Measurements from ENCODE around the gene DAG1. TPM values are rescaled to one million over a fixed set of nuclear protein-coding genes. Genes with fewer than 3 reads are reported as not detected.
A peak's percentile ranks its signal among the peaks of the same experiment; 100 is the strongest.

The DAG1 gene
- total and polyA plus RNA-seq, 5 donors from 2014 or later, result 3.2 to 15.7 (median 4.3) TPM

DNA sequence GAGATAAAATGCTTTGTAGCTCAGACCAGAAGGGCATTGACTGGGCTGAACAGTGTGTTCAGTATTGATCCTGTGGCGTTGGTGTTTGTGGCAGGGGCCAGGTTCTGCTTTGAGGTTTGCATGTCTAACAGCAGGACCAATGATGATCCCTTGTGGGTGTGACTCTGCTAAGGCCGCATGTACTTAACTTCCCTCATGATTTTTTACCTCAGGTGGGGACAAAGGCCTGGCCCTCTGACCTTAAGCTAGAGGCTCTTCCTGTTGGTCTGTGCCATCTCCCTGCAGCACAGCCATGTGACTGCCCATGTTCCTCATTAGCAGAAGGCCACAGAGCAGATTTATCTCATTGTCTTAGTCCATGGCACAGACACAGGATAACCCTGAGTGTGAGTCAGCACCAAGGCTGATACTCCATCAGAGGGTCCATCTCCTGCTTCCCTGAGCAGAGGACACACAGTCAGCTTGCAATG is 49.9 kb downstream of the DAG1 start:
- Mint-ChIP-seq H3K4me3 (no peak overlapping the region), H3K9me3 (no peaks in the 10 kb centered on the region), H3K4me1 (peaks cover 9 to 23% (median 16%) of the 10 kb centered on the region in 4 donors), H3K27ac (peak overlapping the region in 2 of 3 donors; percentile 6 to 39), H3K27me3 (no peaks in the 10 kb centered on the region), H3K36me3 (peaks cover 24% of the 10 kb centered on the region)
- Histone ChIP-seq H3K9me3 (ENCODE audit: control insufficient read depth in 2 of 2, low read length in 2 of 2) (no peaks in the 10 kb centered on the region), H3K27me3 (ENCODE audit: control insufficient read depth, insufficient read depth, low read length) (no peaks in the 10 kb centered on the region), H3K27ac (ENCODE audit: insufficient read depth, low read length, poor library complexity, severe bottlenecking) (no peak overlapping the region), H3K36me3 (ENCODE audit: control insufficient read depth, insufficient read depth, low read length) (peaks cover 26% of the 10 kb centered on the region), H3K4me1 (ENCODE audit: control insufficient read depth, insufficient read depth, low read length, poor library complexity, severe bottlenecking) (no peaks in the 10 kb centered on the region), H3K4me3 (ENCODE audit: low read depth, low read length) (no peak overlapping the region)
- DNase-seq (no peak), ATAC-seq (ENCODE audit: low read depth in 2 of 2) (no peak)

DNA sequence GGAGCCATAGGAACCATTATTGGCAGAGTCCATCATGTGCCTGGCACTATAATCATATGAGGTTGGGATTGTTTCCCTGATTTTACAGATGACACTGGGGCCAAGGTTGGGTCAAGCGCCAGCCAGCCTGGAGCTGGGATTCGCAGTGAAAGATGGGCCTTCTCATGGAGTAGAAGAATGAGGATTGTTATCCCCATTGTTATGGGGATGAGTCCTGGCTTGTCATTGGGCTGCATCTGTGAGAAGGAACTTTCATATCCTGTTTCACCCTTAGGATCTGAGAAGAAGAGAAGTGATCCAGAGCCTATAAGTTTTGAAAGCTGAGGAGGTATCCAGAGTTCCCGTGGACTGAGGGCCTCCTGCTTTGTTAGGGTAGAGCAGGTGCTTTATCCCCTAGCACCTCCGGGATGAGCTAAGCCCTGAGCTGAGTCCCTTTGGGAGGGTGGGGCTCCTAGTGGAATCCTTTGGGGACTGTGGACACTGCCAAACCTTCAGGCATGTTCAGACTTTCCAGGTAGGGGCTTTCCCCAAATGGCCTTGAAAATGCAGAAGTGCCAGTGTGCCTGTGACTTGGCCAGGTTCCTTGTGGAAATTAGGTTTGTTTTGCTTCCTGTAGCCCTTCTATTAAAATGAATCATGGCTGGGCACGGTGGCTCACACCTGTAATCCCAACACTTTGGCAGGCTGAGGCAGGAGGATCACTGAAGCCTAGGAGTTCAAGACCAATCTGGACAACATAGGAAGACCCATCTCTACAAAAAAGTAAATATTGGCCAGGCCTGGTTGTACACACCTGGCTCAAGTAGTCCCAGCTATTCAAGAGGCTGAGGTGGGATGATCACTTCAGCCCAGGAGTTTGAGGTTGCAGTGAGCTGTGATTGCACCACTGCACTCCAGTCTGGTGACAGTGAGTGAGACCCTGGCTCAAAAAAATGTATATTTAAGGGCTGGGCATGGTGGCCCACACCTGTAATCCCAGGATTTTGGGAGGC is 54.0 kb downstream of the DAG1 start:
- H3K4me3 Mint-ChIP-seq, result no peak overlapping the region
- Histone ChIP-seq H3K4me3 (ENCODE audit: low read depth, low read length) (no peak overlapping the region), H3K9me3 (ENCODE audit: control insufficient read depth in 2 of 2, low read length in 2 of 2) (no peaks in the 10 kb centered on the region), H3K4me1 (ENCODE audit: control insufficient read depth, insufficient read depth, low read length, poor library complexity, severe bottlenecking) (no peaks in the 10 kb centered on the region), H3K36me3 (ENCODE audit: control insufficient read depth, insufficient read depth, low read length) (peaks cover 7% of the 10 kb centered on the region), H3K27ac (ENCODE audit: insufficient read depth, low read length, poor library complexity, severe bottlenecking) (no peak overlapping the region), H3K27me3 (ENCODE audit: control insufficient read depth, insufficient read depth, low read length) (no peaks in the 10 kb centered on the region)
- no peak for DNase-seq
- peak overlapping the region in 2 of 3 donors; percentile 43 to 49 for H3K27ac Mint-ChIP-seq
- H3K36me3 Mint-ChIP-seq, result peaks cover 10% of the 10 kb centered on the region
- no peaks in the 10 kb centered on the region for H3K9me3 Mint-ChIP-seq
- H3K4me1 Mint-ChIP-seq, result peaks cover 0 to 18% (median 13%) of the 10 kb centered on the region in 4 donors
- H3K27me3 Mint-ChIP-seq, result no peaks in the 10 kb centered on the region
- ATAC-seq (ENCODE audit: low read depth in 2 of 2), result no peak

DNA sequence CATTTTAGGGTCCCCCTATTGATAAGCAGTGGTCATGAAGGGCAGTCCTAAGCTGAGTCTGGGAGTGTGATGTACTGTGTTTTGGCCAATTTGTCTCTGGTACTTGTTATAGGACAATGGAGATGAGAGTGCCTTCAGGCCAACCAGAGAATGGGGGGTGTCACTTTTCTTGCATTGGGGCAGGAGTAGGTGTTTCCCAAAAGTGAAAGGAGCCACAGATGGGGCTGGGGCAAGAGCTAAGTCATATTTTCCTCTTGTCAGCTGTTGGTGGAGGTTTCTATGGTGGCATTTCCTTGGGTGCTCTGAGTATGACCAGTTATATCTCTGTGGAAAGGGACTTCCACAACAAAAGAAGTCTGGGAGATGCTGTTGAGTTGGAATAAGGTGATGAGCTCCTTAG is 59.5 kb downstream of the DAG1 start:
- H3K27ac ChIP-seq (ENCODE audit: insufficient read depth, low read length, poor library complexity, severe bottlenecking), result no peak overlapping the region

DNA sequence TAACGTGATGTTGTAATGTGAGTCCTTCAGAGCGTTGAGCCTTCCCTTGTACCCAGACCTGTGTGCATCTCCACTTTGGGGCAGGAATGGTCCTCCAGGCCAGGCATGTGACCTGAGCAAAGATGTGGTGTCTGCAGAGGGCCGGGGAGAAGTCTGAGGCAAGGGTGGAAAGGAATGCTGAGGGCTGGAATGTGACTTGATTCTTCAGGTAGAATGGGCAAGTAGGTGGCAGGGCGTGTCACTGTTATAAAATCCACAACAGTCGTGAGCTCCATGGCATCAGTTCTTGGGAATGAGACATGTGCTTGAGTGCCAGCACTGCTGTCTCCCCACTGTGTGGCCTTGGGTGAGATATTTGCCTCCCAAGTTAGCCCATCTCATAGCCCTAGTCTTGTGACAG is 60.2 kb downstream of the DAG1 start:
- Histone ChIP-seq H3K36me3 (ENCODE audit: control insufficient read depth, insufficient read depth, low read length) (peaks cover 31% of the 10 kb centered on the region), H3K4me1 (ENCODE audit: control insufficient read depth, insufficient read depth, low read length, poor library complexity, severe bottlenecking) (no peaks in the 10 kb centered on the region), H3K27me3 (ENCODE audit: control insufficient read depth, insufficient read depth, low read length) (no peaks in the 10 kb centered on the region), H3K4me3 (ENCODE audit: low read depth, low read length) (no peak overlapping the region), H3K27ac (ENCODE audit: insufficient read depth, low read length, poor library complexity, severe bottlenecking) (no peak overlapping the region), H3K9me3 (ENCODE audit: control insufficient read depth in 2 of 2, low read length in 2 of 2) (no peaks in the 10 kb centered on the region)
- ATAC-seq (ENCODE audit: low read depth in 2 of 2) (no peak), DNase-seq (no peak)
- Mint-ChIP-seq H3K27me3 (no peaks in the 10 kb centered on the region), H3K36me3 (peaks cover 11% of the 10 kb centered on the region), H3K9me3 (no peaks in the 10 kb centered on the region), H3K27ac (peak overlapping the region in 1 of 3 donors; percentile 49), H3K4me3 (no peak overlapping the region), H3K4me1 (peaks cover 0 to 7% (median 4%) of the 10 kb centered on the region in 4 donors)

More for the DNA sequence above, 59.5 kb downstream of the DAG1 start:
- Mint-ChIP-seq H3K9me3 (no peaks in the 10 kb centered on the region), H3K4me3 (no peak overlapping the region), H3K4me1 (peaks cover 0 to 7% (median 4%) of the 10 kb centered on the region in 4 donors), H3K27ac (peak overlapping the region in 2 of 3 donors; percentile 41 to 82), H3K36me3 (peaks cover 11% of the 10 kb centered on the region), H3K27me3 (no peaks in the 10 kb centered on the region)
- ATAC-seq (ENCODE audit: low read depth in 2 of 2) (no peak), DNase-seq (no peak)
- Histone ChIP-seq H3K9me3 (ENCODE audit: control insufficient read depth in 2 of 2, low read length in 2 of 2) (no peaks in the 10 kb centered on the region), H3K27me3 (ENCODE audit: control insufficient read depth, insufficient read depth, low read length) (no peaks in the 10 kb centered on the region), H3K4me1 (ENCODE audit: control insufficient read depth, insufficient read depth, low read length, poor library complexity, severe bottlenecking) (no peaks in the 10 kb centered on the region), H3K36me3 (ENCODE audit: control insufficient read depth, insufficient read depth, low read length) (peaks cover 31% of the 10 kb centered on the region), H3K4me3 (ENCODE audit: low read depth, low read length) (no peak overlapping the region)

DNA sequence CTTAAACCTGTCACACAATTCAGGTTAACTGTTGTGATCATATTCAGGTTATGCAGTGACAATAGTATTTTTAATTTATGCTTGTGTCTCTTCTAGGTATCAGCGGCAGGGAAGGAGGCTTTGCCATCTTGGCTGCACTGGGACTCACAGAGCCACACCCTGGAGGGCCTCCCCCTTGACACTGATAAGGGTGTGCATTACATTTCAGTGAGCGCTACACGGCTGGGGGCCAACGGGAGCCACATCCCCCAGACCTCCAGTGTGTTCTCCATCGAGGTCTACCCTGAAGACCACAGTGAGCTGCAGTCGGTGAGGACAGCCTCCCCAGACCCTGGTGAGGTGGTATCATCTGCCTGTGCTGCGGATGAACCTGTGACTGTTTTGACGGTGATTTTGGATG is 60.6 kb downstream of the DAG1 start:
- H3K36me3 ChIP-seq (ENCODE audit: control insufficient read depth, insufficient read depth, low read length), result peaks cover 31% of the 10 kb centered on the region
- H3K9me3 ChIP-seq (ENCODE audit: control insufficient read depth in 2 of 2, low read length in 2 of 2), result no peaks in the 10 kb centered on the region
- Mint-ChIP-seq H3K4me3 (no peak overlapping the region), H3K27me3 (no peaks in the 10 kb centered on the region), H3K9me3 (no peaks in the 10 kb centered on the region), H3K4me1 (peaks cover 0 to 7% (median 4%) of the 10 kb centered on the region in 4 donors), H3K27ac (no peak overlapping the region), H3K36me3 (peaks cover 11% of the 10 kb centered on the region)
- H3K4me3 ChIP-seq (ENCODE audit: low read depth, low read length), result no peak overlapping the region
- no peak overlapping the region for H3K27ac ChIP-seq (ENCODE audit: insufficient read depth, low read length, poor library complexity, severe bottlenecking)
- ATAC-seq (ENCODE audit: low read depth in 2 of 2) (no peak), DNase-seq (no peak)
- no peaks in the 10 kb centered on the region for H3K4me1 ChIP-seq (ENCODE audit: control insufficient read depth, insufficient read depth, low read length, poor library complexity, severe bottlenecking)
- H3K27me3 ChIP-seq (ENCODE audit: control insufficient read depth, insufficient read depth, low read length), result no peaks in the 10 kb centered on the region

DNA sequence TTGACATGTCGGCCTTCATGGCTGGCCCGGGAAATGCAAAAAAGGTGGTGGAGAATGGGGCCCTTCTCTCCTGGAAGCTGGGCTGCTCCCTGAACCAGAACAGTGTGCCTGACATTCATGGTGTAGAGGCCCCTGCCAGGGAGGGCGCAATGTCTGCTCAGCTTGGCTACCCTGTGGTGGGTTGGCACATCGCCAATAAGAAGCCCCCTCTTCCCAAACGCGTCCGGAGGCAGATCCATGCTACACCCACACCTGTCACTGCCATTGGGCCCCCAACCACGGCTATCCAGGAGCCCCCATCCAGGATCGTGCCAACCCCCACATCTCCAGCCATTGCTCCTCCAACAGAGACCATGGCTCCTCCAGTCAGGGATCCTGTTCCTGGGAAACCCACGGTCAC is 61.2 kb downstream of the DAG1 start:
- H3K36me3 ChIP-seq (ENCODE audit: control insufficient read depth, insufficient read depth, low read length), result peaks cover 31% of the 10 kb centered on the region
- Mint-ChIP-seq H3K27ac (no peak overlapping the region), H3K9me3 (no peaks in the 10 kb centered on the region), H3K36me3 (peaks cover 11% of the 10 kb centered on the region), H3K27me3 (no peaks in the 10 kb centered on the region), H3K4me1 (peaks cover 0 to 7% (median 4%) of the 10 kb centered on the region in 4 donors), H3K4me3 (no peak overlapping the region)
- ATAC-seq (ENCODE audit: low read depth in 2 of 2), result no peak
- H3K4me1 ChIP-seq (ENCODE audit: control insufficient read depth, insufficient read depth, low read length, poor library complexity, severe bottlenecking), result no peaks in the 10 kb centered on the region
- DNase-seq, result no peak
- H3K27ac ChIP-seq (ENCODE audit: insufficient read depth, low read length, poor library complexity, severe bottlenecking), result no peak overlapping the region
- no peaks in the 10 kb centered on the region for H3K27me3 ChIP-seq (ENCODE audit: control insufficient read depth, insufficient read depth, low read length)
- H3K4me3 ChIP-seq (ENCODE audit: low read depth, low read length), result no peak overlapping the region
- H3K9me3 ChIP-seq (ENCODE audit: control insufficient read depth in 2 of 2, low read length in 2 of 2), result no peaks in the 10 kb centered on the region

DNA sequence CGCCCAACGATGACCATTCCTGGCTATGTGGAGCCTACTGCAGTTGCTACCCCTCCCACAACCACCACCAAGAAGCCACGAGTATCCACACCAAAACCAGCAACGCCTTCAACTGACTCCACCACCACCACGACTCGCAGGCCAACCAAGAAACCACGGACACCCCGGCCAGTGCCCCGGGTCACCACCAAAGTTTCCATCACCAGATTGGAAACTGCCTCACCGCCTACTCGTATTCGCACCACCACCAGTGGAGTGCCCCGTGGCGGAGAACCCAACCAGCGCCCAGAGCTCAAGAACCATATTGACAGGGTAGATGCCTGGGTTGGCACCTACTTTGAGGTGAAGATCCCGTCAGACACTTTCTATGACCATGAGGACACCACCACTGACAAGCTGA is 61.6 kb downstream of the DAG1 start:
- no peaks in the 10 kb centered on the region for H3K27me3 Mint-ChIP-seq
- Histone ChIP-seq H3K9me3 (ENCODE audit: control insufficient read depth in 2 of 2, low read length in 2 of 2) (no peaks in the 10 kb centered on the region), H3K27me3 (ENCODE audit: control insufficient read depth, insufficient read depth, low read length) (no peaks in the 10 kb centered on the region), H3K36me3 (ENCODE audit: control insufficient read depth, insufficient read depth, low read length) (peaks cover 31% of the 10 kb centered on the region), H3K27ac (ENCODE audit: insufficient read depth, low read length, poor library complexity, severe bottlenecking) (no peak overlapping the region), H3K4me1 (ENCODE audit: control insufficient read depth, insufficient read depth, low read length, poor library complexity, severe bottlenecking) (no peaks in the 10 kb centered on the region), H3K4me3 (ENCODE audit: low read depth, low read length) (no peak overlapping the region)
- H3K4me1 Mint-ChIP-seq, result peaks cover 0 to 6% (median 4%) of the 10 kb centered on the region in 4 donors
- ATAC-seq (ENCODE audit: low read depth in 2 of 2) (no peak), DNase-seq (no peak)
- H3K27ac Mint-ChIP-seq, result no peak overlapping the region
- no peaks in the 10 kb centered on the region for H3K9me3 Mint-ChIP-seq
- H3K36me3 Mint-ChIP-seq, result peaks cover 11% of the 10 kb centered on the region
- no peak overlapping the region for H3K4me3 Mint-ChIP-seq

All from CD4-positive, CD25-positive, alpha-beta regulatory T cell (primary cell).